Hepatic stellate cell (primary cell): Measurements from ENCODE around the gene SLAMF7.
A peak's percentile ranks its signal among the peaks of the same experiment; 100 is the strongest.
"Not testable (repeated sequence)": the region's sequence is repeated elsewhere in the genome, so short reads cannot be mapped to it uniquely, and the experiment has no call there.

Experiments
- DNase-seq: peaks from one replicate; pipeline ENCODE4 v3.0.0; 2011; ENCODE audit warnings: low spot score

SLAMF7 gene

GRCh38 chr1:160720356-160721085 is 18.5 kb upstream of the SLAMF7 start:
- no peak for DNase-seq

- no peak for DNase-seq
Observed at GRCh38 chr1:160721473-160721872, 17.6 kb upstream of the SLAMF7 start.

GRCh38 chr1:160722726-160723125 is 16.3 kb upstream of the SLAMF7 start:
- DNase-seq = no peak

GRCh38 chr1:160723332-160723731 is 15.7 kb upstream of the SLAMF7 start:
- DNase-seq = no peak

GRCh38 chr1:160724465-160725242 is 14.4 kb upstream of the SLAMF7 start:
- no peak for DNase-seq

- DNase-seq = no peak
Observed at GRCh38 chr1:160726114-160726497, 12.9 kb upstream of the SLAMF7 start.

GRCh38 chr1:160726498-160727315 is 12.3 kb upstream of the SLAMF7 start:
- DNase-seq = peak; percentile 9

- no peak for DNase-seq
Observed at GRCh38 chr1:160727316-160727640, 11.8 kb upstream of the SLAMF7 start.

GRCh38 chr1:160731564-160731963 is 7.5 kb upstream of the SLAMF7 start:
- not testable (repeated sequence) for DNase-seq

GRCh38 chr1:160731990-160732389 is 7.1 kb upstream of the SLAMF7 start:
- DNase-seq = no peak

GRCh38 chr1:160733898-160734297 is 5.1 kb upstream of the SLAMF7 start:
- no peak for DNase-seq

- DNase-seq = no peak
Observed at GRCh38 chr1:160734301-160734700, 4.7 kb upstream of the SLAMF7 start.

- DNase-seq = no peak
Observed at GRCh38 chr1:160738271-160738670, 776 bp upstream of the SLAMF7 start.

GRCh38 chr1:160740133-160740688 is 1.2 kb downstream of the SLAMF7 start:
- no peak for DNase-seq

GRCh38 chr1:160741092-160741501 is 2.0 kb downstream of the SLAMF7 start:
- DNase-seq = no peak

GRCh38 chr1:160741612-160742348 is 2.7 kb downstream of the SLAMF7 start:
- DNase-seq = no peak

GRCh38 chr1:160742428-160743127 is 3.5 kb downstream of the SLAMF7 start:
- DNase-seq = no peak

GRCh38 chr1:160743266-160743665 is 4.2 kb downstream of the SLAMF7 start:
- DNase-seq = no peak

GRCh38 chr1:160744199-160744851 is 5.3 kb downstream of the SLAMF7 start:
- DNase-seq = no peak

- no peak for DNase-seq
Observed at GRCh38 chr1:160744852-160745520, 5.9 kb downstream of the SLAMF7 start.
